Tibial nerve (tissue), 4 donors: ENCODE results near the gene FA2H.

Experiments used
- EP300 ChIP-seq, 2 donors: sonication (generic); formaldehyde crosslinking; IDR thresholded peaks; one replicate each; pipeline ENCODE4 v1.6.1; 2017; ENCODE audit warnings: antibody characterized with exemption in 2 of 2, mild to moderate bottlenecking in 1 of 2
- POLR2A ChIP-seq, 2 donors: fragments of 450-650 bp; IDR thresholded peaks; one replicate each; pipeline ENCODE4 v1.6.1; 2017; ENCODE audit warnings: antibody characterized with exemption in 2 of 2, mild to moderate bottlenecking in 2 of 2, moderate library complexity in 2 of 2
- TF ChIP-seq, protein P1 (sequence below), 5 experiments: fragments of 200-600 bp in 3 of 5; fragments of 450-650 bp in 2 of 5; sonication (generic) in 3 of 5; IDR thresholded peaks; one replicate each; pipeline ENCODE4 v1.5.1; 2016 to 2019; ENCODE audit warnings: antibody characterized with exemption in 5 of 5, mild to moderate bottlenecking in 3 of 5, moderate library complexity in 2 of 5

DNA sequence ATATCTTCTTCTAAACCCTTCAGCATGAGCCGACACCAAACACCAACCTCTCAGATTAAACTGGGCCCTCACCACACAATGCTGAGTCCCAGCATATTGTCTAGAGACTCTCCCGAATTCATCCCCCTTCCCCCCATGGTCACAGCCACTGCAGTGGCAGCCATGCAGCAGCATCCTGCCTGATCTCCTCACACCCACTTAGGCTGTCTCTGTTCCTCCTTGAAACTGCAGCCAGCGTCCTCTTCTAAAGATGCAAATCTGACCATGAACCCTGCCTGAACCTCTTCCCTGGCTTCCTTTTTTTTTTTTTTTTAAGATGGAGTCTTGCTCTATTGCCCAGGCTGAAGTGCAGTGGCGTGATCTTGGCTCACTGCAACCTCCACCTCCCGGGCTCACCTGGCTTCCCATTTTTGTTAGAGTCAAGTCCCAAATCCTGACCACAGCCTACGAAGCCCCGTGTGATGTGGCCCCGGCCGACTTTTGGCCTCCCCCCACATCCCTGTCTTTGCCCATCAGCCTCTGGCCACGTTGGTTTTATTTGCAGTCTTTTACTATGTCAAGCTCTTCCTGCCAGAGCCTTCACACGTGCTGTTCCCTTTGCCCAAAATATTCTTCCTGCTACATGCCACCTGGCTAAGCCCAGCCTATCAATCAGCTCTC lies 2.8 kb downstream of the FA2H start:
- TF ChIP-seq, protein P1, sequence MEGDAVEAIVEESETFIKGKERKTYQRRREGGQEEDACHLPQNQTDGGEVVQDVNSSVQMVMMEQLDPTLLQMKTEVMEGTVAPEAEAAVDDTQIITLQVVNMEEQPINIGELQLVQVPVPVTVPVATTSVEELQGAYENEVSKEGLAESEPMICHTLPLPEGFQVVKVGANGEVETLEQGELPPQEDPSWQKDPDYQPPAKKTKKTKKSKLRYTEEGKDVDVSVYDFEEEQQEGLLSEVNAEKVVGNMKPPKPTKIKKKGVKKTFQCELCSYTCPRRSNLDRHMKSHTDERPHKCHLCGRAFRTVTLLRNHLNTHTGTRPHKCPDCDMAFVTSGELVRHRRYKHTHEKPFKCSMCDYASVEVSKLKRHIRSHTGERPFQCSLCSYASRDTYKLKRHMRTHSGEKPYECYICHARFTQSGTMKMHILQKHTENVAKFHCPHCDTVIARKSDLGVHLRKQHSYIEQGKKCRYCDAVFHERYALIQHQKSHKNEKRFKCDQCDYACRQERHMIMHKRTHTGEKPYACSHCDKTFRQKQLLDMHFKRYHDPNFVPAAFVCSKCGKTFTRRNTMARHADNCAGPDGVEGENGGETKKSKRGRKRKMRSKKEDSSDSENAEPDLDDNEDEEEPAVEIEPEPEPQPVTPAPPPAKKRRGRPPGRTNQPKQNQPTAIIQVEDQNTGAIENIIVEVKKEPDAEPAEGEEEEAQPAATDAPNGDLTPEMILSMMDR (IDR thresholded peaks at IDR 0.05) = no peak
- TF ChIP-seq POLR2A (IDR thresholded peaks at IDR 0.05) = no peak
- no peak for TF ChIP-seq EP300 (IDR thresholded peaks at IDR 0.05)
